Measurements from ENCODE around the gene TMEM38B.
"Not testable (repeated sequence)": the region's sequence is repeated elsewhere in the genome, so short reads cannot be mapped to it uniquely, and the experiment has no call there.

TMEM38B gene

GRCh38 chr9:105722099-105722498, 27.8 kb downstream of the TMEM38B start:
- DNase-seq (ENCODE audit: low spot score), result no peak

- no peak for DNase-seq (ENCODE audit: low spot score)
These were observed 31.0 kb downstream of the TMEM38B start for GRCh38 chr9:105725370-105725769.

GRCh38 chr9:105728230-105728629, 33.9 kb downstream of the TMEM38B start:
- not testable (repeated sequence) for DNase-seq (ENCODE audit: low spot score)

GRCh38 chr9:105731420-105731819, 37.1 kb downstream of the TMEM38B start:
- not testable (repeated sequence) for DNase-seq (ENCODE audit: low spot score)

GRCh38 chr9:105735366-105735765, 41.0 kb downstream of the TMEM38B start:
- no peak for DNase-seq (ENCODE audit: low spot score)

- DNase-seq (ENCODE audit: low spot score), result no peak
These were observed 42.9 kb downstream of the TMEM38B start for GRCh38 chr9:105737205-105737604.

- DNase-seq (ENCODE audit: low spot score), result no peak
These were observed 47.7 kb downstream of the TMEM38B start for GRCh38 chr9:105742088-105742487.

GRCh38 chr9:105747325-105747724, 53.0 kb downstream of the TMEM38B start:
- DNase-seq (ENCODE audit: low spot score), result not testable (repeated sequence)

- no peak for DNase-seq (ENCODE audit: low spot score)
These were observed 57.4 kb downstream of the TMEM38B start for GRCh38 chr9:105751761-105752160.

- DNase-seq (ENCODE audit: low spot score), result no peak
These were observed 63.3 kb downstream of the TMEM38B start for GRCh38 chr9:105757496-105758251.

- no peak for DNase-seq (ENCODE audit: low spot score)
These were observed 65.7 kb downstream of the TMEM38B start for GRCh38 chr9:105760053-105760452.

- not testable (repeated sequence) for DNase-seq (ENCODE audit: low spot score)
These were observed 88.5 kb downstream of the TMEM38B start for GRCh38 chr9:105782561-105783494.

GRCh38 chr9:105783495-105783872, 89.1 kb downstream of the TMEM38B start:
- DNase-seq (ENCODE audit: low spot score), result not testable (repeated sequence)

- DNase-seq (ENCODE audit: low spot score), result not testable (repeated sequence)
These were observed 92.5 kb downstream of the TMEM38B start for GRCh38 chr9:105786796-105787195.

GRCh38 chr9:105816202-105816744, 121.9 kb downstream of the TMEM38B start:
- DNase-seq (ENCODE audit: low spot score), result no peak

- no peak for DNase-seq (ENCODE audit: low spot score)
These were observed 122.6 kb downstream of the TMEM38B start for GRCh38 chr9:105816981-105817380.

GRCh38 chr9:105818903-105819302, 124.6 kb downstream of the TMEM38B start:
- no peak for DNase-seq (ENCODE audit: low spot score)

- DNase-seq (ENCODE audit: low spot score), result no peak
These were observed 128.5 kb downstream of the TMEM38B start for GRCh38 chr9:105822814-105823213.
